Left renal cortex interstitium (tissue), 4 donors: Measurements from ENCODE around the gene TMTC4. TPM values are rescaled to one million over a fixed set of nuclear protein-coding genes. Genes with fewer than 3 reads are reported as not detected.
"Not testable (repeated sequence)": the region's sequence is repeated elsewhere in the genome, so short reads cannot be mapped to it uniquely, and the experiment has no call there.

Experiments
- DNase-seq, 4 donors: peaks; one replicate each; pipeline ENCODE4 v3.0.0-alpha.2; 2013; ENCODE audit warnings: low read depth in 4 of 4, low spot score in 2 of 4, missing footprints in 1 of 4
- polyA plus RNA-seq, 4 donors: library from polyadenylated mRNA; unstranded; fragments of 120-200 nt; gene quantifications; one replicate each; pipeline ENCODE4 v1.2.1, GENCODE V29; 2013; ENCODE audit not compliant: insufficient read length in 4 of 4

The TMTC4 gene
- 10 to 100 TPM; 34.9 to 39.3 (median 37.1) TPM for polyA plus RNA-seq

- DNase-seq = peak in 1 of 4 donors; percentile 11
Observed at GRCh38 chr13:100674572-100674871, at the start of gene TMTC4. TSS of gene TMTC4 (minus strand) at chr13:100674795. CDS start at chr13:100670362, 4,433 bp downstream.

DNA sequence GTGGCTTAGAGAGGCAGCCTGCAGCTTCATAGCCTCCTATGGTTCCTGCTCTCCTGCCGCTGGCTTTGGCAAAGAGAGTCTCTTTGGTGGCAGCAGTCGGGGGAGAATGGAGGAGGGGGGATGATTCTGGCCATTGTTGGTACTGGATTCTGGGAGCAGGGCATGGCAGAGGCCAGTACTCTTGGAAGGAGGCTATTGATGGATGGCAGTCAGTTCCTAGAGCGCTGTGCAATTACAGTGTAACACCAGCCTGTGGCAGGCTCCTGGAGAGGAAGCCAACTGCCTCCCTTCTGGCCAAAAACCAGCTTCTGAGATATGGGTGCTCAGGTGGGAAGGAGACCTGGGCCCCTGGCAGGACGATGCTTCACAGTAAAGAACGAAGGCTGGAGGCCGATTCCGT is 47.9 kb upstream of the TMTC4 start:
- no peak for DNase-seq

- peak in 1 of 4 donors; percentile 9 for DNase-seq
Observed at GRCh38 chr13:100721885-100722512, 47.4 kb upstream of the TMTC4 start.

DNA sequence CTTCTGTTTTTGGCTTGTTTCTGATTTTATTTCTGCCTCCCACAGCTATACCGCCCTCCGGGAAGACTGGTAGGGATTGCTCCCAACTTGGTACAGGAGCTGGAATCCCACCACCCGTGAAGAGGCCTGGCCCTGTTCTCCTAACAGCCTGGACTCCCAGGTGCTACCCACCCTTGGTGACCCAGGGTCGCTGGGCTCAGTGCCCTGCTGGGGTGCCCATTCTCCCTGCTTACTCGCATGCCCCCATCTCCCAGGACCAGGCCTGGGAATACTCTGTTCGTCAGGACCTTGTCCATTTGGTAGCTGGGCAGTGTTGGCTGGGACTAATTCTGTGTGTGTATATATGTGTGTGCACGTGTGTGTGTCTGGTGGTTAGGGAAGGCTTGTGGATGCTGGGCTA is 41.0 kb upstream of the TMTC4 start:
- no peak for DNase-seq

- no peak for DNase-seq
Observed at GRCh38 chr13:100714478-100714877, 39.9 kb upstream of the TMTC4 start.

GRCh38 chr13:100710176-100710575 is 35.6 kb upstream of the TMTC4 start:
- no peak for DNase-seq

- no peak for DNase-seq
Observed at GRCh38 chr13:100707818-100708740, 33.5 kb upstream of the TMTC4 start.

GRCh38 chr13:100698331-100698730 is 23.7 kb upstream of the TMTC4 start:
- not testable (repeated sequence) for DNase-seq

GRCh38 chr13:100695509-100695773 is 20.8 kb upstream of the TMTC4 start:
- no peak for DNase-seq

GRCh38 chr13:100694722-100695508 is 20.3 kb upstream of the TMTC4 start:
- no peak for DNase-seq

- DNase-seq = no peak
Observed at GRCh38 chr13:100689191-100689590, 14.6 kb upstream of the TMTC4 start.

DNA sequence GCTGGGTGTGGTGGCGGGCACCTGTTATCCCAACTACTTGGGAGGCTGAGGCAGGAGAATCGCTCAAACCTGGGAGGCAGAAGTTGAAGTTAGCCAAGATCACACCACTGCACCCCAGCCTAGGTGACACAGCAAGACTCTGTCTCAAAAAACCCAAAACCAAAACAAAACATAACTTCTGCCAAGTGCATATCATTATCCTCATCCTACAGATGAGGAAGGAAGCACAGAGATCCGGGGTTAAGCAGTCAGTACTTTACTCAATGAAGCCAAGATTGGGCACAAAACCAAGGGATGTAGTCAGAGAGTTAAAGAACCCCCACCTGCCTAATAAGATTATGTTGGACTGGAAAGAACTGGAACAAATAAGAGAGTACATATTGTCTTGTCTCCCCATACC is 5.5 kb upstream of the TMTC4 start:
- DNase-seq = no peak

GRCh38 chr13:100677128-100677527 is 2.5 kb upstream of the TMTC4 start:
- DNase-seq = not testable (repeated sequence)

DNA sequence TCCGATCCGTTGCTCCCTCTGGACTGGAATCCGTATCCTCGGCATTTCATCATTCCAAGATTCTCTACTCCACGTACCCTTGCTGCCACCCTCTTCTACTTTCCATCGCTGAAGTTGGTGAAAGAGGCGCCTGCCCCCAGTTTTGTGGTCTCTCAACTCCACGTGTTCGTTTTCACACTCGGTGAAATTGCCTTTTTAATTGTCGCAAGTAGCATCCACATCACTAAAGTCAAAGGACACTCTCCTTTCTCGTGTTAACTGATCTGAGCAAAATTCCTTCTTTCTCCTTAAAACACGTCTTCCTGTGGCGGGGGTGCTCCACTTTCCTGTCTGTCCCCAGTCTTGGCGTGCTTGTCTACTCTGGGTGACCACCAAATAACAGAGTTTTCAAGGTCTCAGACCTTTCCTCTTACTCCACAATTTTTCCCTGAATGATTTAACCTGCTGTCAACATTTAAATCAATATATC is 1.1 kb upstream of the TMTC4 start:
- peak in 1 of 4 donors; percentile 9 for DNase-seq

DNA sequence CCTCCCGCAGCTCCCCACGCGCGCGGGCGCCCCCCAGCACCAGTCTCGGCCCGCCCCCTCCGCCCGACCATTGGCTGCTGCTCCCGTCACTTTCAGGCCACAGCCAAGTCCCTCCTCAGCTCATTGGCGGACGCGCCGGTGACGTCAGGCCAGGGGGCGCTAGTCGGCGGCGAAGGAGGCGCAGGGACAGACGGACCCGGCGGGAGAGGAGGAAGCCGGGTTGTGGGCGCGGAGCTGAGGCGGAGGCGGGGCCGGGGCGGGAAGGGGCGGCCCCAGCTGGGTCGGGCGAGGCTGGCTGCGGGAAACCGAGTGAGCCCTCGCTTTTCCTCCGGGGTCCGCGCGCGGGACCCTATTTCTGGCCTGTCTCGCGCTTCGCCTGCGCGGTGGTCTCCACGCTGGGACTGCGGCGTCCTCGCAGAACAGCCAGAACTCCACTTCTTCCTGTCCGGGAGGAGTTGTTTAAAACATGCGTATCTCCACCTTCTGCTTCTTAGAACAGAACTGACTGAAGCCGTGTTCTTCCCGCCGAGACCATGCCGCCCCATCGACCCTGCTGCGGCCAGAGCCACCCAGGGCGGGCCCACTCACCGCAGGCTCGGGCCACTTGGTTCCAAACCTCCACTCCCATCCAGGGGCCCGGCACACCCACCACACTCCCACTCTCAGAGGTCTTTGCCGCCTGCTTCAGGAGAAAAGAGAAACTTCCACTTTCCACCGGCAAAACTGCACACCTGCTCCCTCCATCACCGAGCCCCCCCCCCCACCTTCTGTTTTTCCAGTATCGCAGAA is 471 bp upstream of the TMTC4 start:
- peak; percentile 86 to 95 (median 92) for DNase-seq

DNA sequence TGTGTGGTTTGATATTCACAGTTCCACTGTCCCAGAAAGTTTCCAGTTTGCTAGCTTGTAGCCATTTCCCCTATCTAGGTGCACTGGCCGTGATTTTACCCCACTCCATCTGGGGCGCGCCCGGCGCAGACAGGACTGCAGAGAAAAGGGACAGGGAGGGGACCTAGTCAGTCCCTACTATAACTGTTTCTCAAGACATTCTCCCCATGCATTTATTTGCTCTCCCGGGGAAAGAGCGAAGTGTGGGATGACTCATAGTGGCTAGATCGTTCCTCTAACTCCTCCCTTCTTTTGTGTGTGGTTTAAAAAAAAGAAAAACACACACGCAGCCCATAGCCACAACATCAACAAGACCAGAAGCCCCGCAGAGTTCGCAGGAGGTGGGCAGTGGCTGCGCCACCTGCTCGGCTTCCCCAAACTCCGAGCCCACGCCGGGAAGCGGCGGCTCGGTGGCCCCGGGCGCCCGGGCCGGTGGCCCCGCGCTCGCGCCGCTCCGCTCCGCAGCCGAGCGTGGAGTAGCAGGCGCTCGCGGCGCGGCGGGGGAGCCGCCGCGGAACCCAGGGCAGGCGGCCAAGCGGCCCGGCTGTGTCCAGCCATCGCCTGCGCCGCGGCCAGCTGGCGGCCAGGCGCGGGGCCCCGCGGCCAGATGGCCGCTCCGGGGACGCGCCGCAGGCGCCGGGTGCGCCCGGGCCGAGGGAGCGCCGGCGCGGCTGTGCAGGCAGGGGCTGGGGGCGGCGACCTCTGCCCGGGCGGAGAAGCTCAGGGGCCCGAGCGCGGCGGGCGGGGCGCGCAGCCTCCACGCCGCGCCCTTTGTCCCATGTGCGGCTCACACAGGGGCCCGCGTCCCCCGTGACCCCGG is 653 bp downstream of the TMTC4 start:
- peak in 3 of 4 donors; percentile 39 to 53 (median 40) for DNase-seq

DNA sequence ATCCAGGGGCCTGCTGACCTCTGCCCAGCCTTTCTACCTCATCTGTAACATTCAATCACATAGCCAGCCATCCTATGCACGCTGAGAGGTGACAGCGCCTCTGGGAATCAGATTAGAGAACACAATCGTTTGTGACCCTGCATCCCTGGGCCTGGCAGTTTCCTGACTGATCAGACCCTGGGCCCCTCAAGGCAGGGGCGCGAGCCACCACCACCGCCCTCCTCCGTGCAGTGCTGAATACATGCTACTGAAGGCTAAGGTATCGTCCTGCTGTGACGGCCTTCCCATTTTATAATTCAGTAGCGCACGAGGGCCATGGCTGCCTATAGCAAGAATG is 1.3 kb downstream of the TMTC4 start:
- peak in 1 of 4 donors; percentile 9 for DNase-seq

GRCh38 chr13:100671389-100672182 is 3.0 kb downstream of the TMTC4 start:
- no peak for DNase-seq

DNA sequence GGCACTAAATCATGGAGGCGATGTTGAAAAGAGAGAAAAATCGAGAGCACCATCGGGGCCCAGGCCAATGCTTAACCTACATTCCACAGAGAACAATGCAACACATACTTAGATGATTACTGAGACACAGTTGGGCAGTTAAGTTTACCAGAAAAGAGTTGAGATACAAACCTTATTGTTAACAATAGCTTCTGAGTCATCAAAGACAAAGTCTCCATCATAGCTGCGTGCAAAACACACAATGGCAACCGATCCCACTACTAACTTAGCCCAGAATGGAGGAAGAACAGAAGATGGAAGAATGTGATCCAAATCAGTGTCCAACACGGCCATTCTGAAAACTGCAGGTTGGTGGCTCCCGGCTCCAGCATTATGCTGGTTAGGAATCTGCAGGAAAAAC is 6.2 kb downstream of the TMTC4 start:
- no peak for DNase-seq
